Activated T-helper 1 cell treated with anti-CD3 and anti-CD28 coated beads, Interleukin-2, amount 50 U/mL, for 16 hours (primary cell): ENCODE measurements around the gene CALHM4.

ENCODE experiments used
- DNase-seq, 2 donors: peaks; one replicate each; pipeline ENCODE4 v3.0.0-alpha.2; 2020; ENCODE audit warnings: low read depth in 1 of 2, low spot score in 1 of 2

The CALHM4 gene

GRCh38 chr6:116536216-116536621 is 17.3 kb upstream of the CALHM4 start:
- no peak for DNase-seq

GRCh38 chr6:116542426-116542825 is 11.1 kb upstream of the CALHM4 start:
- no peak for DNase-seq

- no peak for DNase-seq
Observed at GRCh38 chr6:116543149-116543548, 10.4 kb upstream of the CALHM4 start.

- no peak for DNase-seq
Observed at GRCh38 chr6:116545651-116546050, 7.9 kb upstream of the CALHM4 start, which contains the start of gene TRAPPC3L. TRAPPC3L (minus strand) TSS chr6:116545684; CDS start chr6:116545514, 170 bp downstream.

GRCh38 chr6:116547358-116547757 is 6.2 kb upstream of the CALHM4 start:
- no peak for DNase-seq

- DNase-seq = no peak
Observed at GRCh38 chr6:116550796-116551195, 2.8 kb upstream of the CALHM4 start.

- no peak for DNase-seq
Observed at GRCh38 chr6:116556065-116556464, 2.5 kb downstream of the CALHM4 start.

GRCh38 chr6:116556814-116557415 is 3.4 kb downstream of the CALHM4 start:
- DNase-seq = no peak

- no peak for DNase-seq
Observed at GRCh38 chr6:116557893-116558292, 4.3 kb downstream of the CALHM4 start.

GRCh38 chr6:116560130-116560529 is 6.6 kb downstream of the CALHM4 start:
- no peak for DNase-seq

GRCh38 chr6:116561377-116562018 is 7.9 kb downstream of the CALHM4 start:
- DNase-seq = peak; percentile 36 to 37

- DNase-seq = no peak
Observed at GRCh38 chr6:116562019-116562403, 8.5 kb downstream of the CALHM4 start.

- DNase-seq = no peak
Observed at GRCh38 chr6:116562614-116563013, 9.1 kb downstream of the CALHM4 start.

- no peak for DNase-seq
Observed at GRCh38 chr6:116563830-116564229, 10.3 kb downstream of the CALHM4 start.

GRCh38 chr6:116564311-116564710 is 10.8 kb downstream of the CALHM4 start:
- no peak for DNase-seq

- DNase-seq = no peak
Observed at GRCh38 chr6:116564921-116565872, 11.6 kb downstream of the CALHM4 start.

GRCh38 chr6:116568111-116568510 is 14.6 kb downstream of the CALHM4 start:
- DNase-seq = no peak

- no peak for DNase-seq
Observed at GRCh38 chr6:116568821-116569755, 15.5 kb downstream of the CALHM4 start.

- peak; percentile 95 to 97 for DNase-seq
Observed at GRCh38 chr6:116570856-116571682, 17.5 kb downstream of the CALHM4 start, which contains the start of gene RWDD1. RWDD1 (plus strand) TSS chr6:116571504; CDS start chr6:116571583, 79 bp downstream.

GRCh38 chr6:116571683-116572000 is 18.1 kb downstream of the CALHM4 start:
- DNase-seq = no peak
